ENCODE data around the gene HEATR5B.

GRCh38 chr2:36952748-36953197 is 131.4 kb downstream of the HEATR5B start:
- no peak for TF ChIP-seq CTCF (IDR thresholded peaks at IDR 0.05)
- TF ChIP-seq TAF1 (IDR thresholded peaks at IDR 0.05; ENCODE audit: borderline replicate concordance, low read depth, low read length) = no peak
- no peak for TF ChIP-seq EZH2phosphoT487 (IDR thresholded peaks at IDR 0.05; ENCODE audit: borderline replicate concordance, low read depth)
- no peak for TF ChIP-seq GATA2 (CRISPR knock-in tag; IDR thresholded peaks at IDR 0.05)
- TF ChIP-seq JUND (IDR thresholded peaks at IDR 0.05) = no peak
- no peak for TF ChIP-seq USF1 (IDR thresholded peaks at IDR 0.05; ENCODE audit: borderline replicate concordance, low read depth)
- TF ChIP-seq POLR2AphosphoS5 (IDR thresholded peaks at IDR 0.05; ENCODE audit: low read depth, low read length) = no peak
- TF ChIP-seq CHD2 (IDR thresholded peaks at IDR 0.05; ENCODE audit: low read length, partially characterized antibody) = no peak
- TF ChIP-seq ZBTB33 (IDR thresholded peaks at IDR 0.05; ENCODE audit: borderline replicate concordance, low read depth) = no peak
- TF ChIP-seq MAX (IDR thresholded peaks at IDR 0.05; ENCODE audit: low read depth) = no peak
- no peak for TF ChIP-seq TCF12 (IDR thresholded peaks at IDR 0.05)

Measured in SK-N-SH (cell line).